T-helper 2 cell (primary cell): ENCODE results near the gene CALN1.

ENCODE experiments used
- DNase-seq, 5 experiments: peaks; one replicate each; pipeline versions ENCODE4 v3.0.0 to v3.0.0-alpha.2; 2012 to 2022

Gene CALN1

GRCh38 chr7:72030994-72031667 is 381.0 kb downstream of the CALN1 start:
- no peak for DNase-seq

DNA sequence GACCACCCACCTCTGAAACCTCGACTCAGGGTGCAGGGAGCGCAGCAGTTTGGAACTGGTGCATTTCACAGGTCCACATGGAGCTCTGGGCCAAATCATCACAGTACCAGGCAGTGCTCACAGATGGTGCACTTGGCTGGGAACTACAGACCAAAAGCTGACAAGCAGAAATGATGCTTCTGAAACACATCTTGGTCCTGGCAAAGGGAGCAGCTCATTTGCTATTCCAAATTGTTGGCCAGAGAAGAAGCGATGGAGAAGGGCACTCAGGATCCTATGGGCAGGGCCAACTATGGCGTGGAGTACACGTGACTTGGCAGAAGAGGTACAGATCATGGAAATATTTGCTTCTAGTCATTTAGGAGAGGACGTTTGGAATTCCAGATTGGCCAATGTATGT is 383.9 kb downstream of the CALN1 start:
- no peak for DNase-seq

- DNase-seq = no peak
These were observed 386.7 kb downstream of the CALN1 start for GRCh38 chr7:72025381-72025960.

GRCh38 chr7:72023926-72024325 is 388.2 kb downstream of the CALN1 start:
- no peak for DNase-seq

DNA sequence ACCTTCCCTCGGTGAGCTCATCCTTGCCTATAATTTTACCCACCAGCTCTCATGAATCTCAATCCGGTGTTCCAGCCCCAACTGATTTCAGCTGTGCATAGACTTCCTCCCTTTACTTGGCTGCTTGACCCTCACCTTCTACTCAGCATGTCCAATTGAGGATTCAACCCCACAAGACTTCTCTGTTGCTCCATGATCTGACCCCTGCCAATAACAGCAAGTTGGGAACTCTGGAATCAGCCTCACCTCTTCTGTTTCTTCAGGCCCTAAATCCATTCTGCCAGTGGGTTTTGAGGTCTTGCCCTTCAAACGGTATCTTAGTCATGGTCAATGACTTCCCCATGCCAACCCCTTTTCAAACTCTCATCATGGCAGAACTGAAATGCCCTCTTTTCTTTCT is 390.4 kb downstream of the CALN1 start:
- no peak for DNase-seq

- DNase-seq = no peak
These were observed 391.8 kb downstream of the CALN1 start for GRCh38 chr7:72020311-72020710.

DNA sequence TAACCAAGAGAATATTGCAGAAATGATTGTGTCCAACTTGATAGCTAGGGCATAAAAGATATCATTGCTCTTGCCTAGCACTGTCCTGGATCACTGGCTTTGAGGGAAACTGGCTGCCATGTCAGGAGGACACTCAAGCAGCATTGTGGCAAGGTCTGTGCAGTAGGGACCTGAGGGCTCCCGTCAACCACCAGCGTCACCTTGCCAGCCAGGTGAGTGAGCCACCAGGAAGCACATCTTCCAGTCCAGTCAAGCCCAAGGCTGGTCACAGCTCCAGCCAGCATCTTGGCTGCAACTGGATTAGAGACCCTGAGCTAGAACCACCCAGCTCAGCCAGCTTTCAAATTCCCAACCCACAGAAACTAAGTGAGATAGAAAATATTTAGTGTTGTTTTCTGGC is 392.7 kb downstream of the CALN1 start:
- DNase-seq = no peak

GRCh38 chr7:72017756-72018155 is 394.4 kb downstream of the CALN1 start:
- no peak for DNase-seq

DNA sequence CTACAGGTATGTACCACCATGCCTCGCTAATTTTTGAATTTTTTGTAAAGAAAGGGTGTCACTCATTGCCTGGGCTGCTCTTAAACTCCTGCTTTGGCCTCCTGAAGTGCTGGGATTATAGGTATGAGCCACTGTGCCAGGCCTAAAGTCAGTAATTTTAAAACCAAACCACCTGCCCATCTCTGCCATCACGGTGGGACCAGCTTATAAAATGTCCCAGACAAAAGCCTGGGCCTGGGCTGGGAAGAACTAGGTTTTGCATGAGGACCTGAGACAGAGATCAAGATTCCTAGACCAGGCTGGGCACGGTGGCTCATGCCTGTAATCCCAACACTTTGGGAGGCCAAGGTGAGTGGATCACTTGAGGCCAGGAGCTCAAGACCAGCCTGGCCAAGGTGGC is 395.6 kb downstream of the CALN1 start:
- DNase-seq = no peak

- DNase-seq = no peak
These were observed 397.0 kb downstream of the CALN1 start for GRCh38 chr7:72015136-72015535.

DNA sequence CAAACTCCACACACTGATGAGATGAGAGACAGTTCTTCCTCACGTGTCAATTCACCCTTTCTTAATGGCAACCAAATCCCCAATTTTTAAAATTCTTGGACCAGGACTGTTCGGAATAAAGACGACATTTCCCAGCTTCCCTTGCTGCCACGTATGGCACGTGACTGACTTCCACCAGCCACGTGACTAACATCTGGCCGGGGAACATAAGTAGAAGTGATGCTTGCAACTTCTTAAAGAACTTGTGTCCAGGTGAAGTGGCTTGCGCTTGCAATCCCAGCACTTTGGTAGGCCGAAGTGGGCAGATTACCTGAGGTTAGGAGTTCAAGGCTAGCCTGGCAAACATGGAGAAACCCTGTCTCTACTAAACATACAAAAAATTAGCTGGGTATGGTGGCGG is 405.1 kb downstream of the CALN1 start:
- DNase-seq = no peak

DNA sequence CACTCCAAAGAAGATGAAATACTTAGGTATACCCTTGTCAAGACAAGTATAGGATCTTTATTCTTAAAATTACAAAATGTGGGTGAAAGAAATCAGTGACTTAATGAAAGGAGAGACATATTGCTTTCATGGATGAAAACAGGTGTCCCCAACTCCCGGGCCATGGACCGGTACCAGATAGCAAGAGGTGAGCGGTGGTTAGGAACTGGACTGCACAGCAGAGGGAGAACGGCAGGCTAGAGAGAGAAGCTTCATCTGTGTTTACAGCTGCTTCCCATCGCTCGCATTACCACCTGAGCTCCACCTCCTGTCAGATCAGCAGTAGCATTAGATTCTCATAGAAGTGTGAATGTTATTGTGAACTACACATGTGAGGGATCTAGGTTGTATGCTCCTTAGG is 408.9 kb downstream of the CALN1 start:
- no peak for DNase-seq

DNA sequence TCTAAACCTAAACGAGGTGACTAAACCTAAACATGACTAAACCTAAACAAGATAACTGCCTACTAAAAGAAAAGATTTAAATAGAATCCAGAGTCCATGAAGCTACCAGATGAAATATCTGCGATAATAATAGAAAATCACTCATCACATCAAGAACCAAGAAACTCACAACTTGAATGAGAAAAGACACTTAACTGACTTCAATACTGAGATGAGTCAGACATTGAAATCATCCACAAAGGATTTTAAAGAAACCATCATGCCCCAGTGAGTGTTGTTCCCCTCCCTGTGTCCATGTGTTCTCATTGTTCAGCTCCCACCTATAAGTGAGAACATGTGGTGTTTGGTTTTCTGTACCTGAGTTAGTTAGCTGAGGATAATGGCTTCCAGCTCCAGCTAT is 416.0 kb downstream of the CALN1 start:
- no peak for DNase-seq

- no peak for DNase-seq
These were observed 417.0 kb downstream of the CALN1 start for GRCh38 chr7:71995111-71995510.

DNA sequence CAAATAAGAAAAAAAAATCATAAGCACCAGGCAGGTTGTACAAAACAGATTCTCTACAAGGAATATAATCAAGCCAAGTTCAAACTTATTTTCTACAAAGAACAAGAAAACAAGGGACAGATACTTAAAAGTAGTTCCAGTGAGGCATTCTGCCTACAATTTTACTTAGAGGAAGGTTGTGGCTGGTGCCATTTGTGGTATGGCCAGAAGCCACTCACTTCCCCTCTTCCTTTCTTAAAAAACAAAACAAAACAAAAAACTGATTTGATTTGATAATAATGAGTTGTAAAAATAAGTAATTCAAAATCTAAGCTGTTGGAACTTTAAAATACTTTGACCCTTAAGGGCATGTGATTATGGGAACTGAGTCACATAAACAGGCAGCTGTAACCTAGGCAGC is 420.6 kb downstream of the CALN1 start:
- DNase-seq = no peak

- no peak for DNase-seq
These were observed 422.0 kb downstream of the CALN1 start for GRCh38 chr7:71990138-71990462.

- DNase-seq = no peak
These were observed 423.9 kb downstream of the CALN1 start for GRCh38 chr7:71988201-71988600.

- DNase-seq = no peak
These were observed 424.9 kb downstream of the CALN1 start for GRCh38 chr7:71987200-71987767.

DNA sequence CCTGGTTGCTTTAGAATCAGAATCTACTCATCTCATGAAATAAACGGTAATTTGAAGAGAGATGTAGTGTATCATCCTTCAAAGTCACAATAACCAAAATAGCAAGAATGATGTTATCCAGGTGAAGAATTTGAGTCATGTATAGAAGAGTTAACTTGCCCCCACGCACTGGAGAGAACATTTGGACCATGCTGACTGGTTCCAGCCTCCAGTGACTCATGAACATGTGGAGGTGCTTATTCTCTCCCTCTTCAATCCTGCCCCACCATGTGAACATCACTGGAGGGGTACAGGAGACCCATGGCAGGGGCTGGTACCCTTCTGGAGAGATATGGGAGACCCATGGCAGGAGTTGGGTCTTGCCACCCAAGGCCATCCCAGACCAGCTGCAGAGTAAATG is 427.8 kb downstream of the CALN1 start:
- no peak for DNase-seq

DNA sequence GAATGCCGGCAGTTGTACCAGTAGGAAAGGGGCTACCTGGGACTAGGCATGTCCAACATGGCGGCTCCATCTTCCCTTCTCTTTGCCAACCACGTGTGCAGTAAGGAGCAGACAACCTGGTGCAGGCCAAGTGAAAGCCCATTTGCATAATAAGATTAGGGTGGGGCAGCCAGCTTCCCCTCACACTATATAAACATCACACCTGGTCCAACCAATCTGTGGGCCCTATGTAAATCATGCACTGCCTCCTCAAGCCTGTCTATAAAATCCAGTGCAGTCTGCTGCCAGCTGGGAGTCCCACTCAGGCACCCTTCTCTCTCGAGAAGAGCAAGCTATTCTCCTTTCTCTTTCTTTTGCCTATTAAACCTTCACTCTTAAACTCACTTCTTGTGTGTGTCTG is 429.3 kb downstream of the CALN1 start:
- DNase-seq = no peak

GRCh38 chr7:71976645-71977044 is 435.5 kb downstream of the CALN1 start:
- no peak for DNase-seq

DNA sequence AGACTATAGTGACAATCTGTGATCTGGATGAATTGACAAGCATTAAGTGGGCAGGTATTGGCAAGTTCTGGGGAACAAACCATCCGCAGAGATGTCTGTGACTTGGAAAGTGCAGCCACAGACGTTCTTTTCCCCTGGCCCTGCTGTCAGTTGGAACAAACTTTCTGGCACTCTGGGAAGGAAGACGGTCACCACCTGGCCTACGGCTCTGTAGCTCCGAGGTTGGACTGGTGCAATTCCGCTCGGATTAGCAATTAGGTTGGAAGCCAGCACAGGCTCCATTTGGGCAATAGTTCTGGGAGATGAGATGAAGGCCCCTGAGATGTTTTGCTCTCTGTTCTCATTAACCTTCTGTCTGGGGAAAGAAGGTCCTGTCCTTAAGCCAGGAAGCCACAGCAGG is 437.5 kb downstream of the CALN1 start:
- DNase-seq = no peak

- DNase-seq = no peak
These were observed 439.6 kb downstream of the CALN1 start for GRCh38 chr7:71972534-71972933.

DNA sequence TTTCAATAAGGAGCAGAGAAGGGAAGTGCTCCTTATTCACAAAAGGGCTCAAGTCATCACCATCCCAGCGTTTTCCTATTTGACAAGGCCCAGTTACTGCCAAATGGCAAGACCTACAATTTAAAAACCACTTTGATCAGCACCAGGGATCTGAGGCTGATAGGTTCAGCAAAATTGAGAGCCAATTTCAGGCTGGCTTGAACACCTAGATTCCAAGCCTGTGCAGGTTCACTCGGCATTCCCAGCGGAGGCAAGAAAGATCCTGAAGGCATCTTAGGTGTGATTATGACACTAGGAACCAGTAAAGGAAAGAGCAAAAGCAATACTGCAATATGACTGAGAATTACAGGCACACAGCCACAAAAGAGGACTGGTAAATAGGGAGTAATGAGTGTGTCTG is 441.4 kb downstream of the CALN1 start:
- no peak for DNase-seq

DNA sequence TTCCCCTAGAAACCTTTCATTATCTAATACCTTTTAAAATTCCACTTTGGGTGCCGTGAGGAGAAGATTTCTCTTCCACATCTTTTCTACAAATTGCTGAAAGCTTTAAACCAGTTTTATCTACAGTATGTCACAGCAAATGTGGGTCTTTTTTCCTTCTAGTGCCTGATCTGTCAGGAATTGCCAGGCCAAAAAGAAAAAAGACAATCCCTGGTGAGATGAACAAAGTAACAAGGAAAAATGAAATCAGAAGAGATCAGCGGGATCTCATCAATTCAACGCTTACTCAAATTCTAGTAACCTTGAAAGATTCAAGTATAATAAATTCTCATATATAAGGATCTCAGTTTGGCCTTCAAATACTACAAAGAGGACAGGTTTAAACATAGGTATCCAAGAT is 449.5 kb downstream of the CALN1 start:
- DNase-seq = no peak
